GM19324 (cell line): Measurements from ENCODE around the gene PLXNB2.
"Not testable (repeated sequence)": the region's sequence is repeated elsewhere in the genome, so short reads cannot be mapped to it uniquely, and the experiment has no call there.

Experiments
- ATAC-seq: cut with Tn5 transposase; IDR thresholded peaks from one replicate; pipeline ENCODE4 v1.9.1; 2021; ENCODE audit warnings: mild to moderate bottlenecking, moderate library complexity; ENCODE audit not compliant: unreplicated experiment, low FRiP score

The PLXNB2 gene

DNA sequence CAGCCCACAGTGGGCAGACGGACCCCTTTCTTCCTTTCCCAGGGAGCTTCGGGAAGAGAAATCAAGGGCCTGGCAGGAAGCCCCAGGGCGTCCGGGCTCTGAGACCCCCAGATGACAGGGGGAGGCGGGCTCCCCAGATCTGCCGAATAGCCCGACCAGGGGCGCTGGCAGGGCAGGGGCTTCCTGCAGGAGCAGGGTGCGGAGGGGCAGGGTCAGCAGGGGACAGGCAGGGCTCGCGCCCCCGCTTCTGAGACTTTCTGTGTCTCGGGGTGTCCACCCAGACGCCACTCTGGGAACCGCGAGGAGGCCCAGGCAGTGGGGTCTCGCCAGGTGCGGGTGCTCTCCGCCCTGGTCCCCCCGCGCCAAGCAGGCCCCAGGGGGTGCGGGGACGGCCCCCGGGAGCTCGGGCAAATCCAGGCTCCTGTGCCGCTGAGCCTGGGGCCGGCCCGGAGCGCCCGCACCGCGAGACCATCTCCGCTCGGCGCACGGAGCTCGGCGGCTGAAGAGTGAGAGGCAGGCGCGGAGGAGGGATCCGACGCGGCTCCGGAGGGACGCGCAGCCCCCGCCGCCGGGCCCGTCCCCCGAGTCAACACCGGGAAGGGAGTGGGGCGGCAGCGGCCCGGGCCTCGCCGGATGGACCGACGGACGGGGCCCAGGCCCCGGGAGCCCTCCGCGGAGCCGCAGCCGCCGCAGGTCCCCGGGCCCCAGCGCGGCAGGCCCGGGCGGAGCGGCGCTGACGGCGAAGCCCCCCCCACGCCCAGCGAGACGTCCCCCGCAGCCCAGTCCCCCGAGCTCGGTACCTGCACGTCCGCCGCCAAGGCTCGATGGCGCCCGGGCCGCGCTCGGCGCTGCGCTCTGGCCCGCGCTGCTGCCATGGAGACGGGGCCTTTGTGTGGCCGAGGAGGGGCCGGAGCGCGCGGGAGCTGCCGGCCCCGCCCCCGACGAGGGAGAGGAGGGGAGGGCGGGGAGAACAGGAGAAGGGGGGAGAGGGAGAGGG, at the start of gene PLXNB2:
PLXNB2 (minus strand) TSS at position 894 of the 997 bp plus-strand sequence. CDS start 17,062 bp downstream, outside the sequence.
- peak; percentile 38 for ATAC-seq

- no peak for ATAC-seq
Observed at GRCh38 chr22:50357222-50357621, 49.8 kb upstream of the PLXNB2 start.

DNA sequence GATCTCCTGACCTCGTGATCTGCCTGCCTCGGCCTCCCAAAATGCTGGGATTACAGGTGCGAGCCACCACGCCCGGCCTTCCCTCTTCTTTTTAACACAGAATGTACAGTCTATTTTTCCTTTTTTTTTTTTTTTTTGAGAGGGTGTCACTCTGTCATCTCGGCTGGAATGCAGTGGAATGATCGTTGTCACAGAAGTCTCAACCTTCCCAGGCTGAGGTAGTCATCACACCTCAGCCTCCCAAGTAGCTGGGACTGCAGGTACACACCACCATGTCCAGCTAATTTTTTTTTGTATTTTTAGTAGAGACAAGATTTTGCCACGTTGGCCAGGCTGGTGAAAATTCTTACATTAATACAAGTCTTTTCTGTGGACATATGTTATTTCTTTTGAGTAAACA, 48.7 kb upstream of the PLXNB2 start:
- ATAC-seq, result no peak

DNA sequence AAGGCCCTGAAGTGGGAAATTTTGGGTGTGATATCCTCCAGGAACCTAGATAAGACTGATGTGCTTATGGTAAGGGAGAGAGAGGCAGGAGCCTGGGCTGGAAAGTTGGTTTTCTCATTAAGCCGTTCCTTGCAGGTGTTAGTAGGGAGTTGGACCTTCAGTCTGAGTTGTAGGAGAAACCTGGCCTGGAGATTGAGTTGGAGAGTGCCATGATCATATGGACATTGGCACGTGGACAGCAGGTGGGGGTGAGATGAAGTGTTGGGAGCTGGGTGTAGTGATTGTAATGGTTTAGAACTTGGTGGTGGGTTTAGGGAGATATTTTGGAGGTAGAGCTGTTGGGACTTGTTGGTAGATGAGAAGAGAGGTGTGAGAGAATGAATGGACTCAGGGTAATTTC, 40.6 kb upstream of the PLXNB2 start:
- ATAC-seq, result no peak

GRCh38 chr22:50347157-50347556, 39.7 kb upstream of the PLXNB2 start:
- ATAC-seq, result no peak

DNA sequence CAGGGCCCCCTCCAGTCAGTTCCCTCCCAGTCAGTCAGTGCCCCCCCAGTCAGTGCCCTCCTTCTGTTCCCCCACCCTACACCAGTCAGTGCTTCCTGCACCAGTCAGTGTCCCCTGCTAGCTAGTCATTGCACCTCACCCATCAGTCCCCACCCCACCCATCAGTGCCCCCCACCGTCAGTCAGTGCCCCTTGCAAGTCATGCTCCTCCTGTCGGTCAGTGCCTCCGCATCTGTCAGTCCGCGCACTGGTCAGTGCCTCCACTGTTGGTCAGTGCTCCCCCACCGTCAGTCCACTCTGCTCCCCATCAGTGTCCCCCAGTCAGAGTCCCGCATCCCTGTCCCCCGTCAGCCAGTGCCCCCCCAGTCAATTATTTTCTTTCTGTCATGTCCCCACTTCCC, 39.0 kb upstream of the PLXNB2 start:
- ATAC-seq, result no peak

- no peak for ATAC-seq
Observed at GRCh38 chr22:50343541-50343935, 36.1 kb upstream of the PLXNB2 start.

DNA sequence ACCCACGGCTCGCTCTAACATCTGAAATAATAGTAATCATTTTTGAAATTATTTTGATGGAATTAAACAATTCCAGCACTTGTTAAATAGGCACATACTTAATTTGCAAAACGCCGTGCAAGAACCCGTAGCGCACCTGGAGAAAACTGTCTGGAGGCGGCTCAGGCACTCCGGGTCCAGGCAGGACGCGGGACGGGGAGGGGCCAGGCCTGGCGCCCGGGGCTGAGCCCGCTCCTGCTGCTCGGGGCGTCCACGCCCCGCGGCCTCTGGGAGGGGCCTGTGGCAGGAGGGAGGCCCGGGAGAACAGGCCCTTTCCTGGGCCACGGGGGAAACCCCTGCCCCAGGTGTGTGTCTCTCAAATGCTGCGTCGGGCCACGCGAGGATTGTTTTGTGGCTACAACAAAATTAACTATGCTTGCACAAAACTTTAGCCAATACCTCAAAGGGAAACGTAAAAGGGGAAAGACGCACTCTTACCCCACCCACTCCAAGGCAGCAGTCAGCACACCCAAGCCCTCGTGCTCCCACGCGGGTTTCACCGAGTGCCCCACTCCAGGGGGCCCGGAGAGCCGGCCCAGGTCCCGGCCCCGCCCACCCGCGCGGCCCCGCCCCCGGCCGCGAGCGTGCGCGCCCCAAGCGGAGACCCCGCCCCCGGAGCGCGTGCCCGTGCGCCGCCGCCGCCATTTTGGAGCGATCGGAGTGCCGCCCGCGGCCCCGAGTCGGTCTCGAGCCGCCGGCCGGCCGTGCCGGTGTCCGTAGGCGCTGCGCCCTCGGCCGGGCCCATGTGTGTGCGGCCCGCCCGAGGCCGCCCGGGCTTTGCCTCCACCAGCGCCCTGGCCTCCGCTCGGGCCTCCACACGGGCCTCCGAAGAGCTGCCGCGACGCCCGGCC, 35.5 kb upstream of the PLXNB2 start, which contains the start of gene PPP6R2:
PPP6R2 (plus strand) TSS at position 677 of the 890 bp plus-strand sequence. CDS start 50,582 bp downstream, outside the sequence.
- ATAC-seq, result peak; percentile 86

DNA sequence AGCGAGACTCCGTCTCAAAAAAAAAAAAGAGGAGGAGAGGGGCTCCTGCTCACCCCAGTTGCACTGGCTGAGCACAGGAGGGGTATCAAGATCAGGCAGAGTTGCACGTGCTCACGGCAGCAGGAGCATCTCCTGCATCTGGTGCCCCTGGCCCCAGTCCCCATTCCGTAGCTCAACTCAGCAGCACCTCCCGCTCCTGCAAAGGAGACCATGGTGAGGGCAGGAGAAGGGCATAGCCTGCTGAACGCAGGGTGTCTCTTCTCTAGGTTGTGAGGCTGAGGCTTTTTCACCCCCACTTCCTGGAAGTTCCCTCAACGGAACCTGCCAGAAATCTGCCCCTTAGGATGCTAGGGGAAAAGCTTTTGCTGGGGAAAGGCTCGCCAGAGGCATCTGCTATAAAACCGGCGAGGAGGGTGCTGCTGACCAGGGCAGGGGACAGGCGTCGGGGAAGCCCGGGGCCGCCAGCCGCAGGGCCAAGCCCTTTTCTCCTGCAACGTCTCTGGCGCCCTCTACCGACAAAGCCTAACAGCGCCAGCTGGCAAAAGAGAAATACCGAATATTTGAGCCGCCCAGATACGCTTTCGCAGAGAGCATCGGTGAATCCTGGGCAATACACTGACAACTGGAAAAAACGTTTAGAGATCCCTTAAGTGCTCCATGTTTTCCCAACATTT, 34.7 kb upstream of the PLXNB2 start:
- peak; percentile 47 for ATAC-seq

DNA sequence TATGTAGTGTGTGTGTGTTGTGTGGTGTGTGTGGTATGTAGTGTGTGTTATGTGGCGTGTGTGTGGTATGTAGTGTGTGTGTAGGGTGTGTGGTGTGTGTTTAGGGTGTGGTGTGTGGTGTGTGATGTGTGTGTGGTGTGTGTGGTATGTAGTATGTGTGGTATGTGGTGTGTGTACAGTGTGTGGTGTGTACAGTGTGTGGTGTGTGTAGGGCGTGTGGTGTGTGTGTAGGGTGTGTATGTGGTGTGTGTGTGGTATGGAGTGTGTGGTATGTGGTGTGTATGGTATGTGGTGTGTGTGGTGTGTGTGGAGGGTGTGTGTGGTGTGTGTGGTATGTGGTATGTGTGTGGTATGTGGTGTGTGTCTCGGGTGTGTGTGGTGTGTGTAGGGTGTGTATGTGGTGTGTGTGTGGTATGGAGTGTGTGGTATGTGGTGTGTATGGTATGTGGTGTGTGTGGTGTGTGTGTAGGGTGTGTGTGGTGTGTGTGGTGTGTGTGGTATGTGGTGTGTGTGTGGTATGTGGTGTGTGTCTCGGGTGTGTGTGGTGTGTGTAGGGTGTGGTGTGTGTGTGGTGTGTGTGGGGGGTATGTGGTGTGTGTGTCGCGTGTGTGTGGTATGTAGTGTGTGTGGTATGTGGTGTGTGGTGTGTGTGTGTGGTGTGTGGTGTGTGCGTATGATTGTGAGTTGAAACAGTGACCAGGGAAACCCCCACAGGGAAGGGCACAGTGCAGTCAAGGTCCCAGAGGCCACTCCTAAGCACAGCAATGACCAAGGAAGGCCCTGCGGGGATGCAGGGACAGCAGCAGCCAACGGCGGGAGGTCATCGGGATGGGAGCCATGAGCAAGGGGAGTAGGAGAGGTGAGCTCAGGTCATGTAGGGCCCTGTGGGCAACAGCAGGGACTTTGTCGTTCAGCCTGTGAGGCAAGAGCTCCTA, 32.8 kb upstream of the PLXNB2 start:
- ATAC-seq, result no peak

- no peak for ATAC-seq
Observed at GRCh38 chr22:50338860-50339462, 31.5 kb upstream of the PLXNB2 start.

DNA sequence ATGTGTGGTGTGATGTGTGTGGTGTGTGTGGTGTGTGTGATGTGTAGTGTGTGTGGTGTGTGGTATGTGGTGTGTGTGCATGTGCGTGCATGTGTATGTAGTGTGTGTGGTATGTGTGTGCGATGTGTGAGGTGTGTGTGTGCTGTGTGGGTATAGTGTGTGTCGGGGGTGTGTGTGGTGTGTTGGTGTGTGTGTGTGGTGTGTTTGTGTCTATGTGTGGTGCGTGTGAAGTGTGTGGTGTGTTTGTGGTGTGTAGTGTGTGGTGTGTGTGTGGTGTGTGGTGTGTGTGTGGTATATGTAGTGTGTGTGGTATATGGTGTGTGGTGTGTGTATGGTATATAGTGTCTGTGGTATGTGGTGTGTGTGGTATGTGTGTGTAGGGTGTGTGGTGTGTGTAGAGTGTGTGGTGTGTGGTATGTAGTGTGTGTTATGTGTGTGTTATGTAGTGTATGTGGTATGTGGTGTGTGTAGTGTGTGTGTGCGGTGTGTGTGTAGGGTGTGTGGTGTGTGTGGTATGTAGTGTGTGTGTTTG, 30.7 kb upstream of the PLXNB2 start:
- no peak for ATAC-seq

GRCh38 chr22:50337262-50338041, 30.0 kb upstream of the PLXNB2 start:
- no peak for ATAC-seq

DNA sequence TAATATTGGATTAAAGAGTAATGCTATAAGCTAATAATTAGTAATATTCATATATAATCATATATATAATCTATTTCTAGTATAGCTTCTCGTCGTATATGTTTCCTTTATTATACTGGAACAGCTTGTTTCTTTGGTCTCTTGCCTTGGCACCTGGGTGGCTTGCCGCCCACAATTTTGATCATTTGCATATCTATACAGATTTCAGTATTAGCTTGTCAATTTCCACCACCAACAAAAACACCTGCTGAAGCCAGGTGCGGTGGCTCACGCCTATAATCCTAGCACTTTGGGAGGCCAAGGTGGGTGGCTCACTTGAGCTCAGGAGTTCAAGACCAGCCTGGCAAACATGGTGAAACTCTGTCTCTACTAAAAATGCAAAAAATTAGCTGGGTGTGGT, 27.0 kb upstream of the PLXNB2 start:
- ATAC-seq, result not testable (repeated sequence)

GRCh38 chr22:50329236-50329635, 21.8 kb upstream of the PLXNB2 start:
- no peak for ATAC-seq

GRCh38 chr22:50327711-50328019, 20.2 kb upstream of the PLXNB2 start:
- no peak for ATAC-seq

- peak; percentile 90 for ATAC-seq
Observed at GRCh38 chr22:50326956-50327710, 19.7 kb upstream of the PLXNB2 start, which contains the start of gene DENND6B. Gene DENND6B (minus strand): TSS chr22:50327012. CDS start chr22:50326988, 24 bp downstream.
